NT2/D1 (cell line): Measurements from ENCODE around the gene PGM2L1.
"Not testable (repeated sequence)": the region's sequence is repeated elsewhere in the genome, so short reads cannot be mapped to it uniquely, and the experiment has no call there.

Experiments used
- DNase-seq: peaks from one replicate; pipeline ENCODE4 v3.0.0-alpha.2; 2011; ENCODE audit warnings: low read depth, low spot score
- H3K27me3 ChIP-seq: 2 replicates; pipeline ENCODE4 v1.6.0; 2011; ENCODE audit warnings: mild to moderate bottlenecking; ENCODE audit not compliant: insufficient read length, insufficient read depth
- H3K36me3 ChIP-seq: 2 replicates; pipeline ENCODE4 v1.6.1; 2011; ENCODE audit warnings: mild to moderate bottlenecking, low read length, mixed read lengths; ENCODE audit not compliant: insufficient read depth, insufficient read length
- H3K4me1 ChIP-seq: 2 replicates; pipeline ENCODE4 v1.5.1; 2011; ENCODE audit not compliant: insufficient read depth, insufficient read length
- H3K4me3 ChIP-seq: 2 replicates; pipeline ENCODE4 v1.5.1; 2011; ENCODE audit warnings: low read depth; ENCODE audit not compliant: insufficient read length
- H3K9ac ChIP-seq: 2 replicates; pipeline ENCODE4 v1.6.0; 2011; ENCODE audit warnings: low read depth; ENCODE audit not compliant: insufficient read length
- H3K9me3 ChIP-seq: 2 replicates; pipeline ENCODE4 v1.5.1; 2011; ENCODE audit warnings: mild to moderate bottlenecking, low read length; ENCODE audit not compliant: insufficient read depth
- SUZ12 ChIP-seq: IDR thresholded peaks from 2 replicates; pipeline ENCODE4 v1.6.1; 2011; ENCODE audit not compliant: insufficient read length, insufficient read depth; ENCODE audit errors: extremely low read depth
- YY1 ChIP-seq: IDR thresholded peaks from 2 replicates; pipeline ENCODE4 v1.6.1; 2011; ENCODE audit not compliant: insufficient read length, insufficient read depth
- ZNF274 ChIP-seq: IDR thresholded peaks from 2 replicates; pipeline ENCODE4 v1.6.1; 2011; ENCODE audit warnings: mild to moderate bottlenecking, low read depth, low read length

The PGM2L1 gene

DNA sequence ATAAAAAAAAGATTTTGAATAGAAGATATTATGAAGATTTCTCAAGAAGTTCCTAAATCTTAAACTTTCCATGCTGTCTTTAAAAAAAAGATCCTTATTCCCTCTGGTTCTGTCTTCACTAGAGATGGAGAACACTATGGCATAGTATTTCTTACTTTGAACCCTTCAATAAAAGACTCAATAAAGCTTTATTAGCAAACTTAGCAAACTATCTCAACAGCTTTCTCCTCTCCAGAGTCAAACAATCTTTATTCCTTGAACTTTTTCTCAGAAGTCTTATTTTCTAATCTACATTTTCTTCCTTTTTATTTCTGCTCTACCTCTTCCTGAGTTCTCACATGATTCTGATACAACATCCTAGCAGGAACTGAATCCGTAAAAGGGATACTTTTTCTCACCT is 65.0 kb downstream of the PGM2L1 start:
- Histone ChIP-seq H3K9me3 (no peaks in the 10 kb centered on the region), H3K4me1 (no peaks in the 10 kb centered on the region)
- no peak for TF ChIP-seq YY1

DNA sequence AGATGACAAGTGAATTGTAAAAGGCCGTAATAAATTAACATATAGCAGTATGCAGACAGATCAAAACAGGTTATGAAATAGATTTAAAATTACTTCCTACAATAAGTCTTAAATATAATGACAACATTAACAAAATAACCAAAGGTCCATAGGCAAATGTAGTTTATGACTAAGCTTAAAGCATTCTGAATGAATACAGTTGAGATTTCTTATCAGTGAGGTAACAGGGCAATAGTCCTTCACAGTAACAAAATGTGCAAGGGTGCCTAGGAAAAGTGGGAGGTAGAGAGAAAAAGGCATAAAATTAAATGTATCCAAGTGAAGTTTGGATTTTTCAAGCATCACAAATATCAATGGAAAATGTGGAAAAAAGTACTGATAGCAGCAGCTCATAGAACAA is 65.9 kb downstream of the PGM2L1 start:
- Histone ChIP-seq H3K9me3 (no peaks in the 10 kb centered on the region; the same call in 1 of the 2 replicates), H3K36me3 (no peaks in the 10 kb centered on the region), H3K4me3 (no peak overlapping the region), H3K4me1 (no peaks in the 10 kb centered on the region), H3K9ac (no peak overlapping the region), H3K27me3 (no peaks in the 10 kb centered on the region)
- no peak for TF ChIP-seq YY1
- TF ChIP-seq SUZ12 = no peak
- no peak for TF ChIP-seq ZNF274
- DNase-seq = no peak

More for the DNA sequence above, 65.0 kb downstream of the PGM2L1 start:
- Histone ChIP-seq H3K4me3 (no peak overlapping the region), H3K36me3 (no peaks in the 10 kb centered on the region), H3K27me3 (no peaks in the 10 kb centered on the region), H3K9ac (no peak overlapping the region)
- DNase-seq = no peak

DNA sequence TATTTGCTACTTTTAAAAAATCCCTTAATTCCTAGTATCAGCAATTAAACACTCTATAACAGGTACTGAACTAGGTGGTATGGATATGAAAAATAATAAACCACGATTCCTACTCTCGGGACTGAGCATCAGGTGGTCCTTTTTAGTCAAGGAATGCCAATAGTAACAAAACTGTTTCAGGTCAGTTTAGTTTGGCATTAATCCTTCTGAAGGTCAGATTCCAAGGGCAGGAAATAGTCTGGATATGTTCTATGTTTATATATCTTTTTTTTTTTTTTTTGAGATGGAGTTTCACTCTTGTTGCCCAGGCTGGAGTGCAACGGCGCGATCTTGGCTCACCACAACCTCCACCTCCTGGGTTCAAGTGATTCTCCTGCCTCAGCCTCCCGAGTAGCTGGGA is 67.2 kb downstream of the PGM2L1 start:
- not testable (repeated sequence) for DNase-seq, H3K36me3 ChIP-seq, H3K27me3 ChIP-seq, H3K9ac ChIP-seq, H3K4me3 ChIP-seq, H3K9me3 ChIP-seq, H3K4me1 ChIP-seq

DNA sequence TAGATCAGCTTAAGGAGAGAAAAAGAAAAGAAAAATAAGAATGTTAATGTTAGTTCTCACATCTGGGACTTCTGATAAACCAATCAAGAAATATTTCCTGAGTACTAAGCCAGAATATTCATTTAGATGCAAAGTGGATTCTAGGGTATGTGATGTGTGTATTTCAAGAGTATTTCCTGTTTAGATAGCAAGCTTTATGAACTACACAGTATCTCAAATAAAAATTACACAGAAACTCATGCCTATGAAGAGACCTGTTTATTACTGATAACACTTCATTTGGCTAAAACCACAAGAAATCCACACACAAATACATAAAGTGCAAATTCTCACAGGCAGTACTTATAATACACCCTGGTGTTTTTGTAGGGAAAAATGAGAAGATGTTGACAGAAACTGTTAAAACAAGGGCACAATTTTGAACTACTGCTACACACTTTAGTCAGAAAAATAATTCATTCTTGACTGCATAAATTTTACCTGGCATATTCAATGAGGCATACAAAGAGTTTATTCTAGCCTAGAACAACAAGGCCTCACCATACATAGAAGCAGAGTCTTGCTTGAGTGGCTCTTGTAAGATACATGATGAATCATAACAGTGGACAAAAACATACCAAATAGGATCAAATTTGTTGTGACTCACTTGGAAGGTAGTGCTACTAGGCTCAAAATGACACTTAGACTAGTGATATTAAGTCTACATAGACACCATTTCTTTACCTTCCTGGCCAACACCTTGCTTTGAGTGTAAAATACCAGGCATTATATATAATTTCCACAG is 68.0 kb downstream of the PGM2L1 start:
- TF ChIP-seq YY1 (no peak), SUZ12 (no peak), ZNF274 (no peak)
- Histone ChIP-seq H3K36me3 (no peaks in the 10 kb centered on the region), H3K4me3 (no peak overlapping the region), H3K9me3 (no peaks in the 10 kb centered on the region; the same call in 1 of the 2 replicates), H3K27me3 (no peaks in the 10 kb centered on the region), H3K9ac (no peak overlapping the region), H3K4me1 (no peaks in the 10 kb centered on the region)
- no peak for DNase-seq

DNA sequence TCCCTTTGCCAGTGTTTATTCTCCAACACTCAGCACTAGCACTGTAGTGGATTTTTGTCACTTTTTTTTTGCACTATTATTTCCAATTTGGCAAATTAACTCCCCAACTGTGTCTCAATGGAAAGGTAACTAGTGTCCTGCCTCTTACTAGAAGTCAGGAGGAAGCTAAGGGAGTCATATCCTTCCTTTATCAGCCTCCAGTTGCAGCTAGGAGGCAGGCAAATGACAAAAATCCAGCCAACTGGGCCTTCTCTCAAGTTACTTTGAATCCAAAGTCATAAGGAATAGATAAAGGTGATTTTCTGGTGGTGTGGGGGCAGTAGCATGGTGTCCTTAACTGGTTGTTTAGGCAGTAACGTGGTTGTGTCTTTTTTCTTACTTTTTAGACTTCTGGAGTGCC is 71.2 kb downstream of the PGM2L1 start:
- no peak for DNase-seq
- no peak overlapping the region for H3K9ac ChIP-seq
- H3K4me3 ChIP-seq = no peak overlapping the region
- H3K27me3 ChIP-seq = no peaks in the 10 kb centered on the region
- H3K4me1 ChIP-seq = no peaks in the 10 kb centered on the region
- TF ChIP-seq SUZ12 = no peak
- TF ChIP-seq ZNF274 = no peak
- no peak for TF ChIP-seq YY1
- no peaks in the 10 kb centered on the region; the same call in 1 of the 2 replicates for H3K9me3 ChIP-seq
- no peaks in the 10 kb centered on the region for H3K36me3 ChIP-seq

DNA sequence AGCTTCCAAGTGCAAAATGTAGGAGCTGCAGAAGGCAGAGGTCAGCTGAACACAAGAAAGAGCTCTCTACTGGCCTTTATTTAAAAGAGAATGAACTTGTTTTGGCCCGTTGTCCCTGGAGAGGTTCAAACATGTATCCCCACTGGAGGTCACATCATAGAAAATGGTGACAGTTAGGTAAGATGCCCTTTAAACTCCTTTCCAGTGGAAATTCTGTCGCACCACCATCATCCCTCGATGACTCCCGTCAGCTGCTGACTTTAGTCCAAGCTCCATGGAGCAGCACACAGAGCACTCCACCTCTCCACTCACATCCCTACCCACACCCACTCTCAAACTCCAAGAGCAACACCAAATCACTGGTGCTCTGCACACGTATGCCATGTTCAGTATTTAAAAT is 71.6 kb downstream of the PGM2L1 start:
- H3K9me3 ChIP-seq = no peaks in the 10 kb centered on the region; the same call in 1 of the 2 replicates
- no peaks in the 10 kb centered on the region for H3K4me1 ChIP-seq
- no peak overlapping the region for H3K4me3 ChIP-seq
- H3K36me3 ChIP-seq = no peaks in the 10 kb centered on the region
- H3K27me3 ChIP-seq = no peaks in the 10 kb centered on the region
- TF ChIP-seq SUZ12 (no peak), YY1 (no peak), ZNF274 (no peak)
- no peak overlapping the region for H3K9ac ChIP-seq
- DNase-seq = no peak

DNA sequence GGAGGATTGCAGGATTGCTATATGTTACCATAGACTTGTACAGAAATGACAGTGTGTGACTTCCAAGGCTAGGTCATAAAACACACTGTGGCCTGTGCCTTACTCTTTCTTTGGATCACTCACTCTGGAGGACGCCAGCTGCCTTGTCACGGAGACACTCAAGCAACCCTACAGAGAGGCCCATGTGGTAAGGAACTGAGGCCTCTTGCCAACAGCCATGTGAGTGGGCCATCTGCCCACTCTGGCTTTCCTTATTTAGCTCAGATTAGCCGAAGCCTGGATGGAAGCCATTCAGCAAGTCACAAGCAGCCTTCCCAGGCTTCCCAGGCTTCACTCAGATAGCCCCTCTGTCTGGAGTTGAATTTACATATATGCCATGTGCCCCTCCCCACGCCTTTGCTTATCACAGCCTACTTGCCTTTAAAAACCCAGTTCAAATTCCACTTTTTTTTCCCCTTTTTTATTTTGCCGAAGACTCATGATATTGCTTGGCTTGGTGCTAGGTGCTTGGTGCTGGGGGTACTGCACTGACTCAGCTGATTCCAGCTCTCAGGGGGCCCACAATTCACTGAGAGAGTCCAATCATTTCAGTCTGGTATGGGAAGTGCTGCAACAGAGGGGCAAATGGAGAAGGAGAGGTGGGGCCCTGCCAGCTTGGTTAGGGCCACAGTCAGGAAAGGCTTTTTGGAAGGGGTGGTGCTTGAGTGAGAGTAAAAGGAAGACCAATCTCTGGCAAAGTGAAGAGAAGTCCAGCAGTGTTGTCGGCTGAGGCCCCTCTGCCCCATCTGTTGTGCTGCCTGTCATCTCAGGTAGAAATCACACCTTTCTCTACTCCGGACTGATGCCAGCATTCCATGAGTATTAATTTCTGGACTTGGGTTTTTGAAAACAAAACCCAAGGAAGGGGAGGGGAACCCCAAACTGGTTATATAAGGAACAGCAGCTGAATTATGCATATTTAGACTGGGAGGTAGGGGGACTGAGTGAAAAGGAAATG is 72.3 kb downstream of the PGM2L1 start:
- no peak for DNase-seq
- H3K27me3 ChIP-seq = no peaks in the 10 kb centered on the region

More for the DNA sequence above, 72.3 kb downstream of the PGM2L1 start:
- Histone ChIP-seq H3K36me3 (no peaks in the 10 kb centered on the region), H3K9ac (no peak overlapping the region), H3K4me1 (no peaks in the 10 kb centered on the region), H3K9me3 (no peaks in the 10 kb centered on the region; the same call in 1 of the 2 replicates), H3K4me3 (no peak overlapping the region)
- TF ChIP-seq SUZ12 (no peak), YY1 (no peak), ZNF274 (no peak)
